Activated CD4-positive, alpha-beta memory T cell treated with anti-CD3 and anti-CD28 coated beads, Interleukin-2, amount 10 ng/mL, durations not matched to agents 7 days and 5 days (primary cell): ENCODE results near the gene TTN. TPM values are rescaled to one million over a fixed set of nuclear protein-coding genes. Genes with fewer than 3 reads are reported as not detected.

Experiments
- CTCF ChIA-PET: fragments of 350-600 bp; sonication (Branson Sonifier 250); formaldehyde crosslinking; loops from one replicate; lab custom pipeline; 2021; ENCODE audit warnings: antibody characterized with exemption, inconsistent platforms; lab: Charles Lee
- POLR2A ChIA-PET: fragments of 350-600 bp; sonication (Branson Sonifier 250); formaldehyde crosslinking; loops from one replicate; lab custom pipeline; 2021; ENCODE audit warnings: antibody characterized with exemption; lab: Charles Lee
- DNase-seq: peaks from one replicate; pipeline ENCODE4 v3.0.0-alpha.2; 2020
- H3K27ac Mint-ChIP-seq: one replicate; pipeline ENCODE4 v1.8.0; 2021; ENCODE audit warnings: mild to moderate bottlenecking, mixed read lengths
- H3K27me3 Mint-ChIP-seq: one replicate; pipeline ENCODE4 v1.8.0; 2021; ENCODE audit warnings: mixed read lengths
- H3K36me3 Mint-ChIP-seq: one replicate; pipeline ENCODE4 v1.8.0; 2021; ENCODE audit warnings: low read depth, mixed read lengths
- H3K4me1 Mint-ChIP-seq: one replicate; pipeline ENCODE4 v1.8.0; 2021; ENCODE audit warnings: mixed read lengths
- H3K4me3 Mint-ChIP-seq: one replicate; pipeline ENCODE4 v1.8.0; 2021; ENCODE audit warnings: mild to moderate bottlenecking, mixed read lengths
- H3K9me3 Mint-ChIP-seq: one replicate; pipeline ENCODE4 v1.8.0; 2021; ENCODE audit warnings: mixed read lengths
- total RNA-seq, 2 experiments: library from RNA; stranded (reverse); gene quantifications; one replicate each; pipeline ENCODE4 v1.2.3, GENCODE V29; 2021

The TTN gene
- total RNA-seq, 2 experiments from 2014 or later: 2.1 to 2.3 TPM

DNA sequence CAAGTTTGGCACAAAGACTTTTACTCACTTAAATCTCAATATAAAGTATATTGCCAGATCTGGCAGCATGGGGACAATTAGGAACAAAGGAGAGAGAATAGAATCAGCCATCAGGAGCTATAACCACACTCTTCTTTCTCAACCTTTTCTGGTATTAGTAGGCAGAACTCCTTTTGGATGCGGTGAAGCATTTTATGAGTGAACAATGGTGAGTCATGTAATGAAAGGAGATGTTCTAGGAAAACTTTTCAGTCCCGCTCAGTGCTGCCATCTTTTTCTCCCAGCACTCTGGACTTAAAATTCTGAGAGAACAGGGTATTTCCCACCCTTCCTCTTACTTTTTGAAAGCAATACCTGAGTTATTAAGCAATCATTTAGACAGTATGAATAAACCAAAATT lies 294.7 kb downstream of the TTN start:
- Mint-ChIP-seq H3K36me3 (peaks cover 37% of the 10 kb centered on the region), H3K9me3 (no peaks in the 10 kb centered on the region), H3K27ac (no peak overlapping the region), H3K4me1 (peaks cover 43% of the 10 kb centered on the region), H3K27me3 (no peaks in the 10 kb centered on the region), H3K4me3 (no peak overlapping the region)
- CTCF ChIA-PET: interaction anchor here (1.6 kb wide), 1 partner anchor 10 kb away, joined by 4 read pairs; no protein-coding TSS in a partner anchor
- POLR2A ChIA-PET: interaction anchor here (0.6 to 1.0 kb wide), 3 partner anchors 30 to 1281 kb away, joined by 3 to 4 read pairs (median 3); no protein-coding TSS in a partner anchor
- DNase-seq: no peak

DNA sequence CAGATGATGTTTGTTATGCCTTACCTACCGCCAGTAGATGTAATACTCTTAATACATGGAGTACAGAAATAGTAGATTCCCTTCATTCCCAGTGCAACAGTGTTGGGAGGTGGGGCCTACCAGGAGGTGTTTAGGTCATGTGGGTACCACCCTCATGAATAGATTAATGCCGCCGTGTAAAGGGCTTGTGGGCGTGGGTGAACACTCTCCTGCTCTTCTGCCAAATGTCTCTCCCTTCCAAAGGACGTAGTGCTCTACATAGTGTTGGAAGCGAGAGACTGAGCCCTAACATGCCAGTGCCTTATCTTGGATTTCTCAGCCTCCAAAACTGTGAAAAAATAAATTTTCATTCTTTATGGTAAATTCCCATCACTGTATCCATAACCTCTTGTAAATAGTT lies 296.8 kb downstream of the TTN start:
- ChIA-PET CTCF (interaction anchor here (1.4 kb wide), 1 partner anchor 13 kb away, joined by 3 read pairs; no protein-coding TSS in a partner anchor), POLR2A (no interaction called here)

DNA sequence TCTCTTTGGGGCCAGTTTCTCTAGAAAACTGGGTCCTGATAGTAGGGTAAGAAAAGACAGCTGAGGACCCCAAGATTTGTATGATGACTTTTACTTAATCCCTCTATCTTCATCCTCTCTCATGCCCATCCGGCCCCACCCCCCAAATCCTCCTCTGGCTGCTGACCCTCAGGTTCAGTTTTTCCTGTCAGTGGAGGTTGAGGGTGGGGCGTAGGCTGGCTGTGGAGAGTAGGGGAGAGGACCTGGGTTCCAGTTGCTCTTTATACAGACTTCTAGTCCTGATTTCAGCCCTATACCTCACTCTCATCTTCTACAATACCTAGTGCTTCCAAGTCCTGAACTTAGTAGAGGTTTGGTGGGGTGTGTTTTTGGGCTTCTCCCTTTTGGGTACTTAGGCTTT lies 298.6 kb downstream of the TTN start:
- no peak overlapping the region for H3K4me3 Mint-ChIP-seq
- ChIA-PET POLR2A (interaction anchor here (1.0 to 1.5 kb wide), 2 partner anchors 9 to 12 kb away, joined by 3 to 4 read pairs; no protein-coding TSS in a partner anchor), CTCF (interaction anchor here (0.8 to 0.9 kb wide), 2 partner anchors 11 to 397 kb away, joined by 3 read pairs; no protein-coding TSS in a partner anchor)
- H3K27ac Mint-ChIP-seq: no peak overlapping the region
- H3K9me3 Mint-ChIP-seq: no peaks in the 10 kb centered on the region
- H3K4me1 Mint-ChIP-seq: peaks cover 33% of the 10 kb centered on the region
- DNase-seq: no peak
- H3K27me3 Mint-ChIP-seq: no peaks in the 10 kb centered on the region
- peaks cover 47% of the 10 kb centered on the region for H3K36me3 Mint-ChIP-seq

More for the DNA sequence above, 296.8 kb downstream of the TTN start:
- no peaks in the 10 kb centered on the region for H3K9me3 Mint-ChIP-seq
- H3K36me3 Mint-ChIP-seq: peaks cover 44% of the 10 kb centered on the region
- H3K4me3 Mint-ChIP-seq: no peak overlapping the region
- no peak overlapping the region for H3K27ac Mint-ChIP-seq
- no peaks in the 10 kb centered on the region for H3K27me3 Mint-ChIP-seq
- DNase-seq: no peak
- H3K4me1 Mint-ChIP-seq: peaks cover 50% of the 10 kb centered on the region

DNA sequence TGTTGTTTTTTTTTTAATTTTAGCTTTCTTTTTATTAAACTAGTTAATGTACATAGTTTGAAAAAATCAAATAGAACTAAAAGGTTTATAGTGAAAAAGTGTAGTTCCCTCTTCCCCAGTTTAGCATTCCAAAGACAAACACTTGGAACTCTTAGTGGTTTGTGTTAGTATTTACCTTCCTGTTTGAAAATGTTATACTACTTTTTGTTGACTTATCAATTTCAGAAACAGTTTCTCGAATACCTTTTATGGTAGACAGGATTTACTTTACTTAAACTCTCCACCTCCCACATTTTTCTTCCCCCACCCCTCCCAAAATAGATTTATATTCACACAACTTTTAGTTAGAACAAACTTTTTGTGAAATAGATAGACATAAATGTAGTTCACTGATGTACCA lies 300.3 kb downstream of the TTN start:
- no peak overlapping the region for H3K27ac Mint-ChIP-seq
- CTCF ChIA-PET: interaction anchor here (1.4 kb wide), 1 partner anchor 27 kb away, joined by 3 read pairs; the partner anchor contains the start of gene PLEKHA3
- POLR2A ChIA-PET: interaction anchor here (1.5 kb wide), 1 partner anchor 11 kb away, joined by 4 read pairs; no protein-coding TSS in a partner anchor
- peaks cover 22% of the 10 kb centered on the region for H3K4me1 Mint-ChIP-seq
- H3K9me3 Mint-ChIP-seq: no peaks in the 10 kb centered on the region
- no peaks in the 10 kb centered on the region for H3K27me3 Mint-ChIP-seq
- peaks cover 51% of the 10 kb centered on the region for H3K36me3 Mint-ChIP-seq
- H3K4me3 Mint-ChIP-seq: no peak overlapping the region
- DNase-seq: no peak

GRCh38 chr2:178506524-178506923 lies 300.7 kb downstream of the TTN start:
- POLR2A ChIA-PET: no interaction called here
- H3K27me3 Mint-ChIP-seq: no peaks in the 10 kb centered on the region
- H3K9me3 Mint-ChIP-seq: no peaks in the 10 kb centered on the region
- CTCF ChIA-PET: interaction anchor here (1.4 kb wide), 1 partner anchor 26 kb away, joined by 3 read pairs; the partner anchor contains the start of gene PLEKHA3
- H3K27ac Mint-ChIP-seq: no peak overlapping the region
- H3K4me1 Mint-ChIP-seq: peaks cover 19% of the 10 kb centered on the region
- H3K36me3 Mint-ChIP-seq: peaks cover 51% of the 10 kb centered on the region
- H3K4me3 Mint-ChIP-seq: no peak overlapping the region
- no peak for DNase-seq

GRCh38 chr2:178506101-178506500 lies 301.1 kb downstream of the TTN start:
- POLR2A ChIA-PET: no interaction called here
- Mint-ChIP-seq H3K9me3 (no peaks in the 10 kb centered on the region), H3K36me3 (peaks cover 55% of the 10 kb centered on the region), H3K4me1 (peaks cover 19% of the 10 kb centered on the region), H3K4me3 (no peak overlapping the region), H3K27ac (no peak overlapping the region), H3K27me3 (no peaks in the 10 kb centered on the region)
- no peak for DNase-seq
- CTCF ChIA-PET: no interaction called here

GRCh38 chr2:178502751-178503150 lies 304.5 kb downstream of the TTN start:
- Mint-ChIP-seq H3K27ac (no peak overlapping the region), H3K27me3 (no peaks in the 10 kb centered on the region), H3K4me1 (peaks cover 9% of the 10 kb centered on the region), H3K9me3 (no peaks in the 10 kb centered on the region), H3K4me3 (no peak overlapping the region), H3K36me3 (peaks cover 67% of the 10 kb centered on the region)
- ChIA-PET CTCF (no interaction called here), POLR2A (interaction anchor here (0.9 to 1.2 kb wide), 2 partner anchors 20 to 28 kb away, joined by 3 read pairs; no protein-coding TSS in a partner anchor)
- no peak for DNase-seq

- H3K27ac Mint-ChIP-seq: no peak overlapping the region
- H3K4me1 Mint-ChIP-seq: peaks cover 4% of the 10 kb centered on the region
- POLR2A ChIA-PET: no interaction called here
- no peak overlapping the region for H3K4me3 Mint-ChIP-seq
- no peaks in the 10 kb centered on the region for H3K9me3 Mint-ChIP-seq
- H3K27me3 Mint-ChIP-seq: no peaks in the 10 kb centered on the region
- DNase-seq: no peak
- H3K36me3 Mint-ChIP-seq: peaks cover 78% of the 10 kb centered on the region
- CTCF ChIA-PET: interaction anchor here (1.5 kb wide), 1 partner anchor 23 kb away, joined by 4 read pairs; no protein-coding TSS in a partner anchor
These were observed 307.6 kb downstream of the TTN start for GRCh38 chr2:178499640-178500039.

DNA sequence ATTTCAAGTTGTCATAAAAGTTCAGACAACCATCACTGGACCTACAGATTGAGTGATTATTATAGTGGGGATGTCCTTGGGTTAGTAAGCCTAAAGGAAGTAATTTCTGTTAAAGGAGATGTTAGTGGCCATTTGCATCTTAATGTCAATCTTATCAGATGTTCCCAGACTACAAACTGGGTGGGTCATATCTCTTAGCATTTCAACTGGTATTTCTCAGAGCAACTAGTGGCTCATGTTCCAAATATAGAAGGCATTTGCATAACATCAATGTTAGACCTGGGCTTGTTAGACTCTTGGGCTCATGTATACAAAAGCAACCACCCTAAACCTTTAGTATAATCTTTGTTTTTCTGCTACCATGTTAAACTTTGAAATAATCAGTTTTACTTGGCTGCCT lies 309.1 kb downstream of the TTN start:
- Mint-ChIP-seq H3K4me1 (peaks cover 4% of the 10 kb centered on the region), H3K36me3 (peaks cover 76% of the 10 kb centered on the region), H3K27ac (no peak overlapping the region), H3K4me3 (no peak overlapping the region), H3K27me3 (no peaks in the 10 kb centered on the region), H3K9me3 (no peaks in the 10 kb centered on the region)
- CTCF ChIA-PET: interaction anchor here (1.0 kb wide), 1 partner anchor 10 kb away, joined by 3 read pairs; no protein-coding TSS in a partner anchor
- DNase-seq: no peak
- POLR2A ChIA-PET: interaction anchor here (0.7 kb wide), 1 partner anchor 47 kb away, joined by 3 read pairs; the partner anchor contains the start of genes PJVK and PRKRA

- H3K27ac Mint-ChIP-seq: no peak overlapping the region
- H3K4me3 Mint-ChIP-seq: no peak overlapping the region
- CTCF ChIA-PET: interaction anchor here (1.2 to 1.6 kb wide), 2 partner anchors 16 to 101 kb away, joined by 3 to 4 read pairs; no protein-coding TSS in a partner anchor
- POLR2A ChIA-PET: interaction anchor here (1.0 kb wide), 1 partner anchor 12 kb away, joined by 3 read pairs; no protein-coding TSS in a partner anchor
- H3K4me1 Mint-ChIP-seq: peaks cover 6% of the 10 kb centered on the region
- no peak for DNase-seq
- H3K9me3 Mint-ChIP-seq: no peaks in the 10 kb centered on the region
- peaks cover 69% of the 10 kb centered on the region for H3K36me3 Mint-ChIP-seq
- no peaks in the 10 kb centered on the region for H3K27me3 Mint-ChIP-seq
These were observed 311.2 kb downstream of the TTN start for GRCh38 chr2:178496049-178496448.

GRCh38 chr2:178491612-178492011 lies 315.6 kb downstream of the TTN start:
- POLR2A ChIA-PET: no interaction called here
- no peak overlapping the region for H3K4me3 Mint-ChIP-seq

DNA sequence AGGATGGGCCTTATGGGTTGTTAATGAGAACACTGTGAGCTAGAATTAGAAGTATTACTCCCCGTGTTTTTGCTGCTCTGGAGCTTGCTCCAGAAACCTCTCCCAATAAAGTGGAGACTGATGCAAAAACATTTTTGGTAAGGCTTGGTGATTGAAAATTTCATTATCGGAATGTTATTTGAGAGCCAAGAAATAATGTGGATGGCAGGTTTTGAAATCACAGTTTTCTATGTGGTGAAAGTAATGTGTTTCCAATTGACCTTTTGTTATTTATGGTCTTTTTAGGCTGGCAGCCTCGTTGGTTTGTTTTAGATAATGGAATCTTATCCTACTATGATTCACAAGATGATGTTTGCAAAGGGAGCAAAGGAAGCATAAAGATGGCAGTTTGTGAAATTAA lies 321.9 kb downstream of the TTN start:
- CTCF ChIA-PET: no interaction called here
- peaks cover 46% of the 10 kb centered on the region for H3K36me3 Mint-ChIP-seq
- H3K27ac Mint-ChIP-seq: no peak overlapping the region
- no peak for DNase-seq
- POLR2A ChIA-PET: no interaction called here
- H3K27me3 Mint-ChIP-seq: no peaks in the 10 kb centered on the region
- H3K4me1 Mint-ChIP-seq: peaks cover 39% of the 10 kb centered on the region
- H3K9me3 Mint-ChIP-seq: no peaks in the 10 kb centered on the region
- no peak overlapping the region for H3K4me3 Mint-ChIP-seq

More at GRCh38 chr2:178491612-178492011, 315.6 kb downstream of the TTN start:
- Mint-ChIP-seq H3K4me1 (peaks cover 16% of the 10 kb centered on the region), H3K27me3 (no peaks in the 10 kb centered on the region), H3K27ac (no peak overlapping the region), H3K9me3 (no peaks in the 10 kb centered on the region), H3K36me3 (peaks cover 73% of the 10 kb centered on the region)
- CTCF ChIA-PET: no interaction called here
- no peak for DNase-seq

DNA sequence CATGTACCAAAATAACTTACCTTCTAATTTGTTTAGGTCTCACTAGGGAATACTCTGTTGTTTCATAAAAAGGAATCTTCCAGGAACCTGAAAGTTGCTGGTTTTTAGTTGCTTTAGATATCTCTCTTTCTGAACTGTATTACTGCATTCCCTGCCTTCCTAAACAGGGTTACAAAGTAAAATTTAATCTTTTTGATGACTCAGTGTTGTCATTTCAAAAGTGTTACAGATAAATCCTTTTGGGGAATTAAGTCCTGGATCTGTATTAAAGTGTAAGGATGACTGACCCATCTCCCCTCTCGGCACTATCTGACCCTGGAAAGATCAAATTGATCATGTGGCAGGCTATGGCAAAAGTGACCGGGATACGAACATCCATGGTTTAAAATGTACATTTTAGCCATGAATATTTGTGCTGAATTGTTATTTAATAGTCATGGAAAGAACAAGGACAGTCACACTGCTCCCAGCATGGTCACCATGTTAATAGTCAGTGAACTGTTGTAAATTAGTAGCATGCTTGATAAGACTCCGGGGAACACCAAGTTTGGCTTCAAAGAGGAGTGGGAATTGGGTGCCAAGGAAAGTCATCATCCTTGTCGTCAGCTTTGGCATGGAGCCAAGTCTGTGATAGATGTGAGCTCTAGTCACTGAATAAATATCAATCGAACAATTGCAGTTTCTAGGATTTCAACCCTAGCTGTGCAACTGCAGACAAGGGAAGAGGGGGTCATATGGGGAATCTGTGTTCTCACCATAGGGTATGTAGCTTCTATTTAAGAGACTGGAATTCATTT lies 322.8 kb downstream of the TTN start:
- H3K9me3 Mint-ChIP-seq: no peaks in the 10 kb centered on the region
- no peak overlapping the region for H3K27ac Mint-ChIP-seq
- ChIA-PET CTCF (no interaction called here), POLR2A (no interaction called here)
- DNase-seq: no peak
- peaks cover 43% of the 10 kb centered on the region for H3K4me1 Mint-ChIP-seq
- no peaks in the 10 kb centered on the region for H3K27me3 Mint-ChIP-seq
- peaks cover 37% of the 10 kb centered on the region for H3K36me3 Mint-ChIP-seq
- H3K4me3 Mint-ChIP-seq: no peak overlapping the region
